Ureter (tissue), 1 donor: Measurements from ENCODE around the gene SPPL3. TPM values are rescaled to one million over a fixed set of nuclear protein-coding genes. Genes with fewer than 3 reads are reported as not detected.
"Not testable (repeated sequence)": the region's sequence is repeated elsewhere in the genome, so short reads cannot be mapped to it uniquely, and the experiment has no call there.

Source experiments
- DNase-seq: peaks from one replicate; pipeline ENCODE4 v3.0.0-alpha.2; 2020; ENCODE audit warnings: low spot score
- total RNA-seq: library from RNA; stranded (reverse); gene quantifications from one replicate; pipeline ENCODE4 v1.2.4, GENCODE V29; 2023
- donor health status: DM: yes; HTN: yes; CAD: no.

The SPPL3 gene
- total RNA-seq, 1 donor from 2014 or later, result 87.3 TPM

- no peak for DNase-seq
Observed at GRCh38 chr12:120844297-120844696, 59.9 kb downstream of the SPPL3 start.

GRCh38 chr12:120843472-120843871 is 60.7 kb downstream of the SPPL3 start:
- DNase-seq, result no peak

DNA sequence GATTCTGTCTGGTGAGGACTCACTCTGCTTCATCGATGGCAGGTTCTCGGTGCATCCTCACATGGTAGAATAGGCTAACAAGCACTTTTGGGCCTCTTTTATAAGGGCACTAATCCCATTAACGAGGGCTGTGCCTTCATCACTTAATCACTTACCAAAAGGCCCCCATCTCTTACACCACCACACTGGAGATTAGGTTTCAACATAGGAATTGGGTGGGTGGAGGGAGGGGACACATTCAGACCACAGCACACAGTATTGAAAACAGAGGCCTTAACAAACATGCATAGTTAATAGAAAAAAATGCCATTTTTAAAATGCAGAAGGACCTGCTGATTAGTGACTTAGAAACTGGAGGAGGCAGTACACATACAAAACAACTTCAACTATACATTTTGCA is 61.6 kb downstream of the SPPL3 start:
- no peak for DNase-seq

GRCh38 chr12:120841525-120841924 is 62.6 kb downstream of the SPPL3 start:
- DNase-seq, result no peak

DNA sequence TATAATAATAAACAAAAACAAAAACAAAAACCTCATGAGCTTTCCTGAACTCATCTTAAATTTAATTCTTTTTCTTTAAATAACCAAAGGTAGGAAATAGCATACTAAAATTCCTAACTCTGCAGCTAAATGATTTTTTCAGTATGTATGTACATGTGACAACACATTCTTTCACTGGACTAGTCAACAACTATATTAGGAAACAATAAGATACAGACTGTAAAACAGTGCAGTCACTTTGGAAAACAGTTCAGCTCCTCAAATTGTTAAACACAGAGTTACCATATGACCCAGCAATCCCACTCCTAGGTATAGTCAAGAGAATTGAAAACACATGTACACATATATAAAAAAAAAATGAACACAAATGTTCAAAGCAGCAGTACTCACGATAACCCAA is 64.7 kb downstream of the SPPL3 start:
- no peak for DNase-seq

DNA sequence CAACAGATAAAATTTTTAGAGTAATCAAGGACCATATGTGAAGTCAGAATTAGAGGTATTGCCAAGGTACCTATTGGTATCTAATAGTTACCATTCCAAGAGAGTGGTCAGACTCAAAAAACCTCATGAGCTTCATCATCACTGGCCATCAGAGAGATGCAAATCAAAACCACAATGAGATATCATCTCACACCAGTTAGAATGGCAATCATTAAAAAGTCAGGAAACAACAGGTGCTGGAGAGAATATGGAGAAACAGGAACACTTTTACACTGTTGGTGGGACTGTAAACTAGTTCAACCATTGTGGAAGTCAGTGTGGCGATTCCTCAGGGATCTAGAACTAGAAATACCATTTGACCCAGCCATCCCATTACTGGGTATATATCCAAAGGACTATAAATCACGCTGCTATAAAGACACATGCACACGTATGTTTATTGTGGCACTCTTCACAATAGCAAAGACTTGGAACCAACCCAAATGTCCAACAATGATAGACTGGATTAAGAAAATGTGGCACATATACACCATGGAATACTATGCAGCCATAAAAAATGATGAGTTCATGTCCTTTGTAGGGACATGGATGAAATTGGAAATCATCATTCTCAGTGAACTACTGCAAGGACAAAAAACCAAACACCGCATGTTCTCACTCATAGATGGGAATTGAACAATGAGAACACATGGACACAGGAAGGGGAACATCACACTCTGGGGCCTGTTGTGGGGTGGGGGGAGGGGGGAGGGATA is 65.4 kb downstream of the SPPL3 start:
- DNase-seq, result not testable (repeated sequence)

DNA sequence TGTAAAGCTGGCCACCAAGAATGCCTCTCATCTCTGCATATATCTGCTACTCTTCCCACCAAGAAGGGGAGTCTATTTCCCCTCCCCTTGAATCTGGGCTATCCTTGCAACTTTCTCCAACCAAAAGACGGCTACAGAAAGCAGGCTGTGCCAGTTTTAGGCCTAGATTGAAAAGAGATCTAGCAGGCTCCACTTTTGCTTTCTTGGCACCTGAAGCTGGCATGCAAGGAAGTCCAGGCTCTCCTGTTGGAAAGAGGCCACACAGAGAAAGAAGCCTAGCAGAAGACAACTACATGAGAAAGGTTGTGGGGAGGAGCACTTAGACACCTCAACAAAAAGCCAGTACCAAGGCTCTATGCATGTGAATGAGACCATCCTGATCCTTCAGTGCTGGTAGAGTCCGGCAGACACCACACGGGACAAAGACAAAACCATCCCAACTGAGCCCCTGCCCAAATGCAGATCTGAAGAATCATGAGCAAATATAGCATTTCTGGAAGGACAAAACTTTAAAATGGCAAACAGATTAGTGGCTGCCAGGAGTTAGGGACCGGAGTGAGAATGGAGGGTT is 68.0 kb downstream of the SPPL3 start:
- DNase-seq, result no peak

DNA sequence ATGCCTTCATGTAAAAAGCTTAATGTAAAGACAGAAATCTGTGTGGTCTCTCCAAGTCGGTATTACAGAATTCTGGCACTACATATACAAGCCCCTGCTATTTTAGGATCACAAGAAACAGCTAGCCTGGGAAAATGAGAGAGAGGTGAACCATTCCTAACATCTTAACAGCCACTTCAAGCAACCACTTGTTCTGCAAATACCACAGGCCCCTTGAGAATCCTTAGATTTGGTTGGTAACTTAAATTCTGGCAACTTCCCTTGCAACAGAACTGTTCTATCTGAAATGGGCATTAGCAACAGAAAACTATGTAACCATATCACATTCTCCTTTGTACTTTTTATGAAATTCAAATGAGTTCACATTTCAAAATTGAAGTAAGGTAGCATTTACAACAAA is 68.5 kb downstream of the SPPL3 start:
- no peak for DNase-seq

DNA sequence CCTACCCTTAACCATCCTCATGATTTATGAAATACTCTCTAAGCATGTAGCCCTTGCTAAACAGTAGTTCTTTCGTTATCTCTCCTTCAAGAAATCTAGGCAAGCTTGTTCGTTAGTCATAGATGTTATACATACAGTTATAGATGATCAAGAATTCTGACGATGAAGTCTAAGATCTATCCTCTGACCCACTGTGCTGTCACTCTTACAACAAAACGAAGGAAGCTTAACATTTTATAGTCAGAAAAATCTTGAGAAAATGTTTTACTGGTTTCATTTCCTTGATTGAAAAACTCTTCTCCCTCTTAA is 68.9 kb downstream of the SPPL3 start:
- no peak for DNase-seq

DNA sequence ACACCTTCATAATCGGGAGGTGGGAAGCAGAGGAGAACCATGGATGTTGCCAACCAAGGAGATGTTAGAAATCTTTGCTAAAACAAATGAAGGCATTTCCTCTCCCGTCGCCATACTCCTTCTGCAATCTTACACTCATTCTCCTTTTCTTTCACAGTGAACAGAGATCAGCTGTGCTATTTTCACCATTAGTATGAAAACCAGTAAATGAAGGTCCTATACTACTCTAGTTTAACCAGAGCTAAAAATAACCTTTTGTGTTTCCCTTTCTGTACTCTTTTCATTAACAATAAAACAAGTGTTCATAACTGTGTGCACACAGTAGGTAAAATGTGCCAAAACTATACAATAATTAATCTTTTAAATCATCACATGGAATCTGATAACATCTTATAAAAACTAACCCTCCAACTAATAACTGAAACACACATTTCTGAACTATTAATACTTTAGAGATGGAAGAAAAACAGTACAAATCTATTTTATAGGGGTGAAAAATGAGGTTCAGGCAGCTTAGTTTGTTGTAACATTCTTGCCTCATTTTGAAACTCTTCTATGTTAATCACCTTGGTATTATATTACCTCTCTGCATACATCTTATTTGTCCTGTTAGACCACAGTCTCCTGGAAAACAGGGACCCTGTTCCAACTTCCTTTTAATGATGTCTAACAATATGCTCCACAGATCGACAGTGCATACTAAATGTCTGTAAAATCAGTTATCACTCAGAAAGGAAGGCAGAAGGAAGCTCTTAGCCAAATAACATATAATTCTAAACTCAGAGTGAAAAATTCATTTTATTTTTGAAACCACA is 69.5 kb downstream of the SPPL3 start:
- no peak for DNase-seq

DNA sequence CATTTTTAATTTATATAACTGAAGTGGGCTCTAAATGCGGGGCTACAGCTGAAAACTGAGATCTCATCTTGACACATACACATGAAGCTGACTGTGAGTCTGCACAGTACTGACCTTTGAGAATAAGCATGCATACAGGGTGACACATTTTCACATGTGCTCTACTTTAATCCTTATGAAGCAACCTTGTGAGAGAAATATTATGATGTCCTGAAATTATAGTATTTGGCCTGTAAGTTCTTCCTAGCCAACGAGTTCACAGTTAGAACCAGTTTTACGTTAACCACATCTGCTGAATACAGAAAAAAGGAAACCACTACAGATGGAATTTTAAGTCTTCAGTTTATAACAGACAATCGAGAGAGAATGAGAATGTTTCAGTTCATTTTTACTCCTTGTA is 70.3 kb downstream of the SPPL3 start:
- no peak for DNase-seq

DNA sequence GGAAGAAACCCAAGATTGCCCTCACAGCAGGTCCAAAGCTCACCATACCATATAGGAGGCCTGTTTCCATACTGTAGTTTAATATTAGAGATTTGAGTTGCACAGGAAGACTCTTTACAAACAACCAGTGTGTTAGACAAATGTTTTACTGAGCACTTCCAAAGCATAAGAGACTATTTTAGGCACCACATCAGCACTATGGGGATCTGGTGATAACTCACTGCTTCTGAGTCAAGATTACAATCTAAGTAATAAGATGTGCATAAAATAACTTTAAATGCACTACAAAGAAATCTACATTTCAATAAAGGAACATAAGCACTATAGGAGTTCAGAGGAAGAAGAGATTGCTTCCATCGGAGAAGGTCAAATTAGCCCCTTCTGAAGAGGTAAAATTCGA is 71.4 kb downstream of the SPPL3 start:
- no peak for DNase-seq

DNA sequence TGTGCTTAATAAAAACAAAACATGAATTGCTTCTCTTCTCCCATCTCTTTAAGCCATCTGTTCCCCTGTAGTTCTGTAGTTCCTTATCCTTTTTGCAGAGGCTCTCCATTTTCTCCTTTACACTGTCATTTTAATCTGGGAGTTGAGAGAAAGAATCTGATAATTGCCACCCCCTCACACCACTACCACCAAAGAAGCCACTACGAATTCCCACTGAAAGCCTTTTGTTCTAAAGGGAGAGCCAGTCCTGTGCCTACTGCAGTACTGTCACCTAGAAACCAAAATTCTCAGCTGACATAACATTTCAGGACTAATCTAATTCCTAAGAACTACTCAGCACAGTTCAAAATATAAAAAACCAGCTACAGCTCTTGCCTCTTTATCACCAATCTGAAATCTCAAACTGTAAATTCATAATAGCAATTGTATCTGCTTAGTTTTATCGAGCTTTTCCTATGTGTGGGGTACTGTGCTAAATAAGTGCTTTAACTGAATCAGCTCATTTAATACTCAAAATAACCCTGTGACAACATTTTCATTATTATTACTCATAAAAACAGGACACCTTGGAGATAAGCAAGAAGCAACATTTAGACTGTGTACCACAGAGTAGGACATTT is 72.4 kb downstream of the SPPL3 start:
- no peak for DNase-seq

DNA sequence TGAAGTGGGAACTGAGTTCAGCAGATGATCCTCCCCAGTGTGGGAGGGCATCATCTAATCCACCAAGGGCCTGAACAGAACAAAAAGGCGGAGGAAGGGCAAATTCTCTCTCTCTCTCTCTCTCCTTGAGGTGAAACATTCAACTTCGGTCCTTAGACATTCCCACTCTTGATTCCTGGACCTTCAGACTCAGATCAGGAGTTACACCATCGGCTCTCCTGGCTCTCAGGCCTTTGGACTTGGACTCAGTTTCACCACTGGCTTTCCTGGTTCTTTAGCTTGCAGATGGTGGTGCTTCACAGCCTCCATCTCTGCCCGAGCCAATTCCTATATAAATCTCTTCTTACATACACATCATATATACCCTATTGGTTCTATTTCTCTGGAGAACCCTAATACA is 73.2 kb downstream of the SPPL3 start:
- DNase-seq, result no peak

- DNase-seq, result no peak
Observed at GRCh38 chr12:120830052-120830940, 73.9 kb downstream of the SPPL3 start.

GRCh38 chr12:120826335-120826734 is 77.8 kb downstream of the SPPL3 start:
- no peak for DNase-seq

DNA sequence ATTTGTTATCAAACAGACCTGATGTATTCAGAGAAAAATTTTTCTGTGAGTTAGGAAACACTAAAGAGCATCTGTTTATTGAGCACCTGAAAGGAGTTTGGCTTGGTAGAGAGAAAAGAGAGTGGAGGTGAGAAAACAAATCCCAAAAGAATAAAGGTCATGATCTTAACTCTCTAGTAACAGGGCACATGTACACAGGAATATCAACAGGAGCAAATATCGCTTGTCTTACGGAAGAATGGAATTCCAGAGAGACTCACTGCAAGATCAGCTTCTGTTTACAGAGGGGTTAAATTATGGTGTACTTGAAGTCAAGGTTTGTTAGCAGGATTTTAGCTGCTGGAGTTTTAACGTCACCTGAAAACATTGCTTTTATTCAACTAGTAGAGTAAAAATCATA is 78.8 kb downstream of the SPPL3 start:
- no peak for DNase-seq

- no peak for DNase-seq
Observed at GRCh38 chr12:120822832-120823503, 81.2 kb downstream of the SPPL3 start.

DNA sequence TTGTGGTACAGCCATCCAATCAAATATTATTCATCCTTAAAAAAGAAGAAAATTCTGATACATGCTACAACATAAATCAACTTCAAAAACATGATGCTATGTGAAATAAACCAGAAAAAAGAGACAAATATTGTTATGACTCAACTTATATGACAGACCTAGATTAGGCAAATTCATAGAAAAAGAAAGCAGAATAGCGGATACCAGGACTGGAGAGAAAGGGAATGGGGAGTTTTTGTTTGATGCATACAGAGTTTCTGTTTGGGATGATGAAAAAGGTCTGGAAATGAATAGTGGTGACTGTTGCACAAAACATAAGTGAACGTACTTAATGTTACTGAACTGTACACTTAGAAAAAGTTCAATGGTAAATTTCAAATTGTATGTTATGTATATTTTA is 82.3 kb downstream of the SPPL3 start:
- DNase-seq, result no peak

GRCh38 chr12:120820884-120821510 is 83.2 kb downstream of the SPPL3 start:
- DNase-seq, result no peak

GRCh38 chr12:120818416-120818815 is 85.7 kb downstream of the SPPL3 start:
- DNase-seq, result no peak
